HepG2 (cell line): ENCODE measurements around the gene LAMTOR2. TPM values are rescaled to one million over a fixed set of nuclear protein-coding genes. Genes with fewer than 3 reads are reported as not detected.
A peak's percentile ranks its signal among the peaks of the same experiment; 100 is the strongest.

Experiments used
- ATAC-seq: fragments of 200-7000 bp; cut with Tn5 transposase; 3 replicates; pipeline ENCODE4 v1.9.1; 2020; ENCODE audit warnings: mild to moderate bottlenecking, moderate library complexity
- BruUV-seq: library from RNA; stranded (reverse); fragments of 400-500 nt; replicated peaks from 2 replicates; lab custom pipeline; 2021; lab: Mats Ljungman, UMichigan
- CTCF ChIA-PET: fragments of 300-600 bp; formaldehyde crosslinking; extraction: SDS; loops from one replicate; lab custom pipeline; 2021; ENCODE audit warnings: low total read pairs, inconsistent platforms, low intra/inter-chr PET ratio; lab: Yijun Ruan, JAX
- POLR2A ChIA-PET: fragments of 350-600 bp; sonication (Branson Sonifier 250); formaldehyde crosslinking; loops from one replicate; lab custom pipeline; 2020; ENCODE audit warnings: antibody characterized with exemption, inconsistent platforms; lab: Yijun Ruan, JAX
- DNase-seq: peaks from one replicate; pipeline ENCODE4 v3.0.0-alpha.2; 2015; ENCODE audit warnings: low spot score
- FAIRE-seq: peaks from 3 replicates; lab custom pipeline; 2011; peaks lifted over from hg19 to GRCh38; lab: Jason Lieb, UNC
- H2AFZ ChIP-seq: one replicate; pipeline ENCODE4 v1.6.1; 2011; ENCODE audit warnings: low read length, inconsistent platforms
- H3K27ac ChIP-seq: fragments of 300-600 bp; 3 replicates; pipeline ENCODE4 v1.8.0; 2011; ENCODE audit warnings: mixed run types, mild to moderate bottlenecking, mixed read lengths, low read length, inconsistent platforms; ENCODE audit not compliant: insufficient read depth; ENCODE audit errors: extremely low read length
- H3K27me3 ChIP-seq, 2 experiments: fragments of 200-600 bp in 1 of 2; 2 replicates in 1 of 2; 3 replicates in 1 of 2; pipeline versions ENCODE4 v1.6.0 to v1.8.0; 2011; ENCODE audit warnings: low read length in 2 of 2, mild to moderate bottlenecking in 2 of 2, moderate library complexity in 2 of 2, inconsistent platforms in 1 of 2; ENCODE audit not compliant: insufficient read depth in 2 of 2, control insufficient read depth in 1 of 2
- H3K36me3 ChIP-seq, 2 experiments: fragments of 200-600 bp in 1 of 2; replicated peaks in 1 of 2; 2 replicates in 1 of 2; 3 replicates in 1 of 2; pipeline versions ENCODE4 v1.5.1 to v1.8.0; 2011; ENCODE audit warnings: low read length in 2 of 2, inconsistent platforms in 1 of 2; ENCODE audit not compliant: insufficient read depth in 2 of 2, control insufficient read depth in 1 of 2
- H3K4me1 ChIP-seq: 2 replicates; pipeline ENCODE4 v1.5.1; 2012; ENCODE audit warnings: low read length, inconsistent platforms; ENCODE audit not compliant: insufficient read depth
- H3K4me2 ChIP-seq: 2 replicates; pipeline ENCODE4 v1.6.0; 2011; ENCODE audit warnings: low read depth, low read length, inconsistent platforms
- H3K4me3 ChIP-seq, 3 experiments: fragments of 200-600 bp in 1 of 3; sonication (generic), shearing (Covaris generic) in 1 of 3; replicated peaks in 1 of 3; 2 replicates each; pipeline ENCODE4 v1.5.1; 2011 to 2016; ENCODE audit warnings: low read length in 3 of 3, inconsistent platforms in 2 of 3, low read depth in 2 of 3, mild to moderate bottlenecking in 2 of 3, control low read depth in 1 of 3, mixed read lengths in 1 of 3; ENCODE audit not compliant: insufficient read depth in 1 of 3
- H3K79me2 ChIP-seq: one replicate; pipeline ENCODE4 v1.6.1; 2011; ENCODE audit warnings: low read length, inconsistent platforms; ENCODE audit not compliant: insufficient read depth
- H3K9ac ChIP-seq: 2 replicates; pipeline ENCODE4 v1.6.0; 2011; ENCODE audit warnings: mild to moderate bottlenecking, low read depth, low read length, inconsistent platforms; ENCODE audit not compliant: insufficient read depth
- H3K9me3 ChIP-seq: 2 replicates; pipeline ENCODE4 v1.5.1; 2012; ENCODE audit warnings: mild to moderate bottlenecking, low read length
- H4K20me1 ChIP-seq: 2 replicates; pipeline ENCODE4 v1.6.0; 2011; ENCODE audit warnings: inconsistent platforms, mild to moderate bottlenecking, low read length, moderate library complexity; ENCODE audit not compliant: insufficient read depth
- GFI1 ChIP-seq: sonication (generic); formaldehyde crosslinking; IDR thresholded peaks from 2 replicates; pipeline ENCODE4 v1.5.0; 2020; ENCODE audit warnings: missing genetic modification reagents, mild to moderate bottlenecking, borderline replicate concordance
- MAZ ChIP-seq, 2 experiments: sonication (generic) in 1 of 2; formaldehyde crosslinking in 1 of 2; IDR thresholded peaks; 2 replicates each; pipeline versions ENCODE4 v1.5.0 to v1.6.1; 2012 to 2020; ENCODE audit warnings: low read depth in 2 of 2, mild to moderate bottlenecking in 2 of 2, borderline replicate concordance in 1 of 2, improper control_type of control experiment in 1 of 2, low read length in 1 of 2, missing genetic modification reagents in 1 of 2, moderate library complexity in 1 of 2
- PAWR ChIP-seq: sonication (generic); formaldehyde crosslinking; IDR thresholded peaks from 2 replicates; pipeline ENCODE4 v1.4.0; 2020; ENCODE audit warnings: missing genetic modification reagents, mild to moderate bottlenecking, borderline replicate concordance
- PHB2 ChIP-seq: fragments of 450-650 bp; IDR thresholded peaks from 2 replicates; pipeline ENCODE4 v1.6.1; 2018; ENCODE audit not compliant: partially characterized antibody
- PLRG1 ChIP-seq: fragments of 450-650 bp; conservative IDR thresholded peaks from 2 replicates; pipeline ENCODE4 v1.6.1; 2016
- TCF7L2 ChIP-seq: IDR thresholded peaks from 2 replicates; pipeline ENCODE4 v1.6.1; 2011; ENCODE audit warnings: mild to moderate bottlenecking, low read depth, low read length, moderate library complexity
- ZBTB42 ChIP-seq: sonication (generic); formaldehyde crosslinking; IDR thresholded peaks from 2 replicates; pipeline ENCODE4 v1.5.0; 2020; ENCODE audit warnings: mild to moderate bottlenecking, missing genetic modification reagents
- ZC3H13 ChIP-seq: sonication (generic); formaldehyde crosslinking; IDR thresholded peaks from 2 replicates; pipeline ENCODE4 v1.8.1; 2023; ENCODE audit warnings: mild to moderate bottlenecking, missing genetic modification reagents, moderate library complexity
- ZNF546 ChIP-seq: sonication (generic); formaldehyde crosslinking; conservative IDR thresholded peaks from 2 replicates; pipeline ENCODE4 v1.8.1; 2023; ENCODE audit warnings: mild to moderate bottlenecking, missing genetic modification reagents
- ZNF564 ChIP-seq: sonication (generic); formaldehyde crosslinking; IDR thresholded peaks from 2 replicates; pipeline ENCODE4 v1.8.1; 2023; ENCODE audit warnings: mild to moderate bottlenecking, missing genetic modification reagents
- ZNF572 ChIP-seq: sonication (generic); formaldehyde crosslinking; IDR thresholded peaks from 2 replicates; pipeline ENCODE4 v1.5.1; 2020; ENCODE audit warnings: mild to moderate bottlenecking, missing genetic modification reagents
- ZNF761 ChIP-seq: sonication (generic); formaldehyde crosslinking; conservative IDR thresholded peaks from 2 replicates; pipeline ENCODE4 v1.4.0; 2020; ENCODE audit warnings: mild to moderate bottlenecking, missing genetic modification reagents
- ZNF772 ChIP-seq: sonication (generic); formaldehyde crosslinking; IDR thresholded peaks from 2 replicates; pipeline ENCODE4 v1.5.0; 2020; ENCODE audit warnings: mild to moderate bottlenecking, missing genetic modification reagents
- ZNF782 ChIP-seq: sonication (generic); formaldehyde crosslinking; IDR thresholded peaks from 2 replicates; pipeline ENCODE4 v1.4.0; 2020; ENCODE audit warnings: missing genetic modification reagents, mild to moderate bottlenecking, borderline replicate concordance
- WGBS: methylation state at CpG from one replicate; pipeline ENCODE4 v1.1.6; 2017; ENCODE audit warnings: low lambda C conversion rate; 5-methylcytosine and 5-hydroxymethylcytosine counted together
- in situ Hi-C: cut with HindIII; loops from 2 replicates; pipeline ENCODE4 v1.10.0; 2017; ENCODE audit warnings: low pct_unique_long_range_greater_than_20kb; ENCODE audit not compliant: extremely low pct_ligation_motif_present
- intact Hi-C: fragments of 100-400 bp; cut with micrococcal nuclease; formaldehyde crosslinking; loops from one replicate; pipeline ENCODE4 v1.10.0; 2022; ENCODE audit not compliant: unreplicated experiment
- polyA plus RNA-seq, 8 experiments: library from polyadenylated mRNA; depleted of rRNA in 3 of 8; stranded (reverse) in 7 of 8; unstranded in 1 of 8; fragments of >200 nt; fragmentation: Illumina TruSeq in 4 of 8; extraction: Trizol in 4 of 8; gene quantifications; 2 replicates each; pipeline versions ENCODE4 v1.2.1 to v1.2.3, GENCODE V29; 2011 to 2016; ENCODE audit warnings: low read depth in 4 of 8, missing spikeins in 1 of 8, mixed read lengths in 1 of 8; ENCODE audit not compliant: insufficient read depth in 1 of 8
- total RNA-seq, 5 experiments: library from RNA; depleted of rRNA; stranded (reverse); fragments of >200 nt; fragmentation: Illumina TruSeq; extraction: Trizol; gene quantifications; 2 replicates each; pipeline ENCODE4 v1.2.3, GENCODE V29; 2016; ENCODE audit warnings: low read depth in 1 of 5
- TF ChIP-seq, protein P1 (sequence below): sonication (generic); formaldehyde crosslinking; IDR thresholded peaks from 2 replicates; pipeline ENCODE4 v1.4.0; 2020; ENCODE audit warnings: missing genetic modification reagents, borderline replicate concordance
- TF ChIP-seq, protein P2 (sequence below): sonication (generic); formaldehyde crosslinking; IDR thresholded peaks from 2 replicates; pipeline ENCODE4 v1.8.0; 2022; ENCODE audit warnings: missing genetic modification reagents, low read depth, mild to moderate bottlenecking, borderline replicate concordance
- TF ChIP-seq, protein P3 (sequence below): sonication (generic); formaldehyde crosslinking; conservative IDR thresholded peaks from 2 replicates; pipeline ENCODE4 v1.5.0; 2020; ENCODE audit warnings: missing genetic modification reagents

LAMTOR2 gene
- total and polyA plus RNA-seq, 2 of the 13 experiments (the other 11 are each of a cell fraction or from before 2014, with no cell fraction given): 36.5 to 66.4 TPM

DNA sequence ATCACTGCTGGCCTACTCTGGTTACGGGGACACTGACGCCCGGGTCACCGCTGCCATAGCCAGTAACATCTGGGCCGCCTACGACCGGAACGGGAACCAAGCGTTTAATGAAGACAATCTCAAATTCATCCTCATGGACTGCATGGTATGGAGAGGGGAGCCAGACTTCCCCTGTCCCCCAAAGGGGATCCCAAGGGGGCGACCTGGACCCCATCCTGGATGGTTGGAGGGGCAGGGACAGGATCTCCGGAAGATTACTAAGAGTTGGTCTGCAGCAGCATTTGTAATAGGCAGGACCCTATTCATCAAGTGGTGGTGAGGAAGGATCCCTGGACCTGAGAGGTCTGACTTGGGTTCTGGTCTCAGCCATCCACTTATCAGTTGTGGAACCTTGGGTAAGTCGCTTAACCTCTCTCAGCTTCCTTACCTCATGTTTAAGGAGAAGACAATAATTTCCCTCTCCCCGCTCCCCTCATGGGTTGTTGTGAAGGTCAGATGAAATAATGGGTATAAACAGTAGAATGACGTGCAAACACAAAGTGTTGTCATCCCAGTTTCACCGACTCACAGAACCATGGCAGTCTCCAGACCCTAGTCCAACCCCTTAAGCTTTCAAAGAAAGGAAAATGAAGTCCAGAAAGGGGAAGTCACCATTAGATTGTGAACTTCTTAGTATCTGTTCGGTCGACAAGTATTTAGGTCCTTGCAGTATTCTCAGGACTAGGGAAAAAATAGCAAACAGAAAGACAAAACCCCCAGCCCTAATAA is 883 bp downstream of the LAMTOR2 start:
- WGBS: 26% methylated on average over 15 of the region's 17 CpGs
- DNase-seq (no peak), ATAC-seq (no peak), FAIRE-seq (no peak)
- H3K4me2 ChIP-seq: peak overlapping the region; percentile 85
- POLR2A ChIA-PET: interaction anchor here (0.6 kb wide), 1 partner anchor 121 kb away, joined by 4 read pairs; no protein-coding TSS in a partner anchor
- no peaks in the 10 kb centered on the region for H4K20me1 ChIP-seq
- H3K4me1 ChIP-seq: peaks cover 27% of the 10 kb centered on the region
- BruUV-seq: no TSS peak
- H3K27me3 ChIP-seq: no peaks in the 10 kb centered on the region; a peak in 1 of 5 replicates
- in situ Hi-C loops: no loop called here
- H2AFZ ChIP-seq: no peak overlapping the region
- CTCF ChIA-PET: no interaction called here
- peak overlapping the region; percentile 100 for H3K27ac ChIP-seq
- H3K4me3 ChIP-seq: peak overlapping the region; percentile 94 to 97 (median 96)
- peaks cover 2 to 16% of the 10 kb centered on the region in 2 experiments; a peak in 3 of 5 replicates for H3K36me3 ChIP-seq
- peak overlapping the region; percentile 98 for H3K9ac ChIP-seq
- peaks cover 18% of the 10 kb centered on the region for H3K79me2 ChIP-seq
- intact Hi-C loops: no loop called here
- no peaks in the 10 kb centered on the region for H3K9me3 ChIP-seq
- no peak for TF ChIP-seq ZNF572 (CRISPR knock-in tag)
- TF ChIP-seq ZNF546 (CRISPR knock-in tag): no peak
- TF ChIP-seq ZNF772 (CRISPR knock-in tag): no peak
- 0 out of 2 replicates have a peak, but pooled peaks have one; percentile 20 for TF ChIP-seq ZNF782 (CRISPR knock-in tag)
- TF ChIP-seq ZC3H13 (CRISPR knock-in tag): no peak
- TF ChIP-seq, protein P1, sequence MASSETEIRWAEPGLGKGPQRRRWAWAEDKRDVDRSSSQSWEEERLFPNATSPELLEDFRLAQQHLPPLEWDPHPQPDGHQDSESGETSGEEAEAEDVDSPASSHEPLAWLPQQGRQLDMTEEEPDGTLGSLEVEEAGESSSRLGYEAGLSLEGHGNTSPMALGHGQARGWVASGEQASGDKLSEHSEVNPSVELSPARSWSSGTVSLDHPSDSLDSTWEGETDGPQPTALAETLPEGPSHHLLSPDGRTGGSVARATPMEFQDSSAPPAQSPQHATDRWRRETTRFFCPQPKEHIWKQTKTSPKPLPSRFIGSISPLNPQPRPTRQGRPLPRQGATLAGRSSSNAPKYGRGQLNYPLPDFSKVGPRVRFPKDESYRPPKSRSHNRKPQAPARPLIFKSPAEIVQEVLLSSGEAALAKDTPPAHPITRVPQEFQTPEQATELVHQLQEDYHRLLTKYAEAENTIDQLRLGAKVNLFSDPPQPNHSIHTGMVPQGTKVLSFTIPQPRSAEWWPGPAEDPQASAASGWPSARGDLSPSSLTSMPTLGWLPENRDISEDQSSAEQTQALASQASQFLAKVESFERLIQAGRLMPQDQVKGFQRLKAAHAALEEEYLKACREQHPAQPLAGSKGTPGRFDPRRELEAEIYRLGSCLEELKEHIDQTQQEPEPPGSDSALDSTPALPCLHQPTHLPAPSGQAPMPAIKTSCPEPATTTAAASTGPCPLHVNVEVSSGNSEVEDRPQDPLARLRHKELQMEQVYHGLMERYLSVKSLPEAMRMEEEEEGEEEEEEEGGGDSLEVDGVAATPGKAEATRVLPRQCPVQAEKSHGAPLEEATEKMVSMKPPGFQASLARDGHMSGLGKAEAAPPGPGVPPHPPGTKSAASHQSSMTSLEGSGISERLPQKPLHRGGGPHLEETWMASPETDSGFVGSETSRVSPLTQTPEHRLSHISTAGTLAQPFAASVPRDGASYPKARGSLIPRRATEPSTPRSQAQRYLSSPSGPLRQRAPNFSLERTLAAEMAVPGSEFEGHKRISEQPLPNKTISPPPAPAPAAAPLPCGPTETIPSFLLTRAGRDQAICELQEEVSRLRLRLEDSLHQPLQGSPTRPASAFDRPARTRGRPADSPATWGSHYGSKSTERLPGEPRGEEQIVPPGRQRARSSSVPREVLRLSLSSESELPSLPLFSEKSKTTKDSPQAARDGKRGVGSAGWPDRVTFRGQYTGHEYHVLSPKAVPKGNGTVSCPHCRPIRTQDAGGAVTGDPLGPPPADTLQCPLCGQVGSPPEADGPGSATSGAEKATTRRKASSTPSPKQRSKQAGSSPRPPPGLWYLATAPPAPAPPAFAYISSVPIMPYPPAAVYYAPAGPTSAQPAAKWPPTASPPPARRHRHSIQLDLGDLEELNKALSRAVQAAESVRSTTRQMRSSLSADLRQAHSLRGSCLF: no peak
- TF ChIP-seq ZNF564 (CRISPR knock-in tag): no peak
- TF ChIP-seq MAZ (IDR thresholded peaks at IDR 0.05; ENCODE audit: borderline replicate concordance, low read depth, low read length): no peak
- TF ChIP-seq MAZ (CRISPR knock-in tag; IDR thresholded peaks at IDR 0.05; ENCODE audit: low read depth): no peak
- no peak for TF ChIP-seq GFI1 (CRISPR knock-in tag)
- TF ChIP-seq PAWR (CRISPR knock-in tag): 0 out of 2 replicates have a peak, but pooled peaks have one; percentile 12
- TF ChIP-seq, protein P2, sequence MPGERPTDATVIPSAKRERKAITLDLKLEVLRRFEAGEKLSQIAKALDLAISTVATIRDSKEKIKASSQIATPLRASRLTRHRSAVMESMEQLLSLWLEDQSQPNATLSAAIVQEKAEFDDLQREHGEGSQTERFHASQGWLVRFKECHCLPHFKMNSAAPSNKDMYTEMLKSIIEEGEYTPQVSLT (CRISPR knock-in tag): 0 out of 2 replicates have a peak, but pooled peaks have one; percentile 7
- TF ChIP-seq TCF7L2: no peak
- TF ChIP-seq ZNF761 (CRISPR knock-in tag): 0 out of 2 replicates have a peak, but pooled peaks have one; percentile 12
- TF ChIP-seq PHB2: no peak
- TF ChIP-seq PLRG1: no peak
- 0 out of 2 replicates have a peak, but pooled peaks have one; percentile 12 for TF ChIP-seq ZBTB42 (CRISPR knock-in tag)
- TF ChIP-seq, protein P3, sequence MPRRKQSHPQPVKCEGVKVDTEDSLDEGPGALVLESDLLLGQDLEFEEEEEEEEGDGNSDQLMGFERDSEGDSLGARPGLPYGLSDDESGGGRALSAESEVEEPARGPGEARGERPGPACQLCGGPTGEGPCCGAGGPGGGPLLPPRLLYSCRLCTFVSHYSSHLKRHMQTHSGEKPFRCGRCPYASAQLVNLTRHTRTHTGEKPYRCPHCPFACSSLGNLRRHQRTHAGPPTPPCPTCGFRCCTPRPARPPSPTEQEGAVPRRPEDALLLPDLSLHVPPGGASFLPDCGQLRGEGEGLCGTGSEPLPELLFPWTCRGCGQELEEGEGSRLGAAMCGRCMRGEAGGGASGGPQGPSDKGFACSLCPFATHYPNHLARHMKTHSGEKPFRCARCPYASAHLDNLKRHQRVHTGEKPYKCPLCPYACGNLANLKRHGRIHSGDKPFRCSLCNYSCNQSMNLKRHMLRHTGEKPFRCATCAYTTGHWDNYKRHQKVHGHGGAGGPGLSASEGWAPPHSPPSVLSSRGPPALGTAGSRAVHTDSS: no peak
